WTC11 (cell line): ENCODE measurements around the gene RSPH4A.

ENCODE experiments used
- GTF2I ChIP-seq: fragments of 250-450 bp; sonication (Bioruptor Pico); conservative IDR thresholded peaks from 2 replicates; pipeline ENCODE4 v1.4.0; 2021; ENCODE audit warnings: mild to moderate bottlenecking
- NR1H2 ChIP-seq: sonication (generic); formaldehyde crosslinking; IDR thresholded peaks from 2 replicates; pipeline ENCODE4 v1.9.0; 2021; ENCODE audit warnings: mild to moderate bottlenecking, moderate library complexity, missing genetic modification reagents
- TF ChIP-seq, protein P1 (sequence below): sonication (generic); formaldehyde crosslinking; IDR thresholded peaks from 2 replicates; pipeline ENCODE4 v1.8.1; 2022; ENCODE audit warnings: missing genetic modification reagents, borderline replicate concordance
- TF ChIP-seq, protein P2 (sequence below): fragments of 200-600 bp; IDR thresholded peaks from 2 replicates; pipeline ENCODE4 v1.8.0; 2022; ENCODE audit warnings: antibody characterized with exemption
- TF ChIP-seq, protein P3 (sequence below): fragments of 250-450 bp; sonication (Bioruptor Pico); conservative IDR thresholded peaks from 2 replicates; pipeline ENCODE4 v1.9.0; 2021; ENCODE audit warnings: mild to moderate bottlenecking

DNA sequence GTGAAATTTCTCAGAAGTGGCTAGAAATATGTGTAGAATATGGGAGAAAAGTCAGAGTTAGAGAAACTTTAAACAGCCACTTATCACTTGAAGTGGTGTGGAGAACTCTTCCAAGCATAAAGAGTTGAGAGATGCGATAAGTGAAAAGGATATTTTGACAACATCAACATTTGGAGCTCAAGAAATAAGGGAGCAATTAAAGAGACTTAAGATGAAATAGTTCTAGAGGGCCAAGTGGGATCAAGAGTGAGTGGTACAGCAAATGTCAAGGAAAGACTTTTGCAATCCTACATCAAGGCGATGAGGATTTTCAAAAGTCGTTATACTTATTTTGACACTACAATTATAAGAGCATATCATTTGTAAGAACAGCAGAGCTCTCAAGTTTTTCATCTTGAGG, 9.6 kb downstream of the RSPH4A start:
- TF ChIP-seq, protein P1, sequence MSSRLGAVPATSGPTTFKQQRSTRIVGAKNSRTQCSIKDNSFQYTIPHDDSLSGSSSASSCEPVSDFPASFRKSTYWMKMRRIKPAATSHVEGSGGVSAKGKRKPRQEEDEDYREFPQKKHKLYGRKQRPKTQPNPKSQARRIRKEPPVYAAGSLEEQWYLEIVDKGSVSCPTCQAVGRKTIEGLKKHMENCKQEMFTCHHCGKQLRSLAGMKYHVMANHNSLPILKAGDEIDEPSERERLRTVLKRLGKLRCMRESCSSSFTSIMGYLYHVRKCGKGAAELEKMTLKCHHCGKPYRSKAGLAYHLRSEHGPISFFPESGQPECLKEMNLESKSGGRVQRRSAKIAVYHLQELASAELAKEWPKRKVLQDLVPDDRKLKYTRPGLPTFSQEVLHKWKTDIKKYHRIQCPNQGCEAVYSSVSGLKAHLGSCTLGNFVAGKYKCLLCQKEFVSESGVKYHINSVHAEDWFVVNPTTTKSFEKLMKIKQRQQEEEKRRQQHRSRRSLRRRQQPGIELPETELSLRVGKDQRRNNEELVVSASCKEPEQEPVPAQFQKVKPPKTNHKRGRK (CRISPR knock-in tag): no peak
- no peak for TF ChIP-seq GTF2I
- TF ChIP-seq, protein P2, sequence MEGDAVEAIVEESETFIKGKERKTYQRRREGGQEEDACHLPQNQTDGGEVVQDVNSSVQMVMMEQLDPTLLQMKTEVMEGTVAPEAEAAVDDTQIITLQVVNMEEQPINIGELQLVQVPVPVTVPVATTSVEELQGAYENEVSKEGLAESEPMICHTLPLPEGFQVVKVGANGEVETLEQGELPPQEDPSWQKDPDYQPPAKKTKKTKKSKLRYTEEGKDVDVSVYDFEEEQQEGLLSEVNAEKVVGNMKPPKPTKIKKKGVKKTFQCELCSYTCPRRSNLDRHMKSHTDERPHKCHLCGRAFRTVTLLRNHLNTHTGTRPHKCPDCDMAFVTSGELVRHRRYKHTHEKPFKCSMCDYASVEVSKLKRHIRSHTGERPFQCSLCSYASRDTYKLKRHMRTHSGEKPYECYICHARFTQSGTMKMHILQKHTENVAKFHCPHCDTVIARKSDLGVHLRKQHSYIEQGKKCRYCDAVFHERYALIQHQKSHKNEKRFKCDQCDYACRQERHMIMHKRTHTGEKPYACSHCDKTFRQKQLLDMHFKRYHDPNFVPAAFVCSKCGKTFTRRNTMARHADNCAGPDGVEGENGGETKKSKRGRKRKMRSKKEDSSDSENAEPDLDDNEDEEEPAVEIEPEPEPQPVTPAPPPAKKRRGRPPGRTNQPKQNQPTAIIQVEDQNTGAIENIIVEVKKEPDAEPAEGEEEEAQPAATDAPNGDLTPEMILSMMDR: no peak
- TF ChIP-seq NR1H2 (CRISPR knock-in tag): no peak
- TF ChIP-seq, protein P3, sequence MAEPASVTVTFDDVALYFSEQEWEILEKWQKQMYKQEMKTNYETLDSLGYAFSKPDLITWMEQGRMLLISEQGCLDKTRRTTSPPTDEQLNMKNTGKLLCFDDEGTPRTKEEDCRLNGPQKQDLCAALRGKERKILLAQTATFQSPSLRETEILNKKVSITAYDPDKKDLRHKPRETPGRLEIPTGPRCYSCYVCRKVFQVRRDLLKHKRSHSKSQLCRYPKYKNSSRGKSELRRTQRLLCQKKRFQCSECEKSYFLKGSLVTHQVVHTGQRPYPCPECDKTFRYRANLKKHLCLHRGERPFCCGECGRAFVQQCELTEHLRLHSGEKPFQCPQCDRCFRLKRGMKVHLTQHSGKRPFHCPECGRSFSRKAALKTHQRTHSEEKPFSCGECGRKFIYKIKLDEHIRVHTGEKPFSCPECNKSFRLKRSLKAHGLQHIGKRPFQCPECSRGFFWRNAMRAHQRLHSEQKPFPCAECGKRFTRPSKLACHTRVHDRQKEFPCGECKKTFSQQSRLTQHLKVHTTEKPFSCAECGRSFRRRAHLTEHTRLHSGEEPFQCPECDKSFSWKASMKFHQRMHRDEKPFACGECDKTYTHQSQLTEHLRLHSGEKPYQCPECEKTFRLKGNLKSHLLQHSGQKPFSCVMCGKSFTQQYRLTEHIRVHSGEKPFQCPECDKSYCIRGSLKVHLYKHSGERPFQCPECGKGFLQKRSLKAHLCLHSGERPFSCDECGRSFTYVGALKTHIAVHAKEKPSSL (CRISPR knock-in tag): no peak
